Thyroid gland (tissue), 4 donors: ENCODE results near the gene GMEB2.
A peak's percentile ranks its signal among the peaks of the same experiment; 100 is the strongest.

ENCODE experiments used
- CTCF ChIP-seq, 6 experiments: fragments of 200-600 bp in 3 of 6; fragments of 450-650 bp in 3 of 6; sonication (generic) in 3 of 6; IDR thresholded peaks; one replicate each; pipeline ENCODE4 v1.5.1; 2016 to 2019; ENCODE audit warnings: antibody characterized with exemption in 6 of 6, mild to moderate bottlenecking in 2 of 6, inconsistent platforms in 1 of 6, moderate library complexity in 1 of 6
- POLR2A ChIP-seq, 2 donors: fragments of 450-650 bp; IDR thresholded peaks; one replicate each; pipeline ENCODE4 v1.6.1; 2017; ENCODE audit warnings: antibody characterized with exemption in 2 of 2, mild to moderate bottlenecking in 2 of 2, moderate library complexity in 1 of 2

- peak in 1 of 2 donors; percentile 17 for TF ChIP-seq POLR2A (IDR thresholded peaks at IDR 0.05)
- no peak for TF ChIP-seq CTCF (IDR thresholded peaks at IDR 0.05)
These were observed 14.4 kb upstream of the GMEB2 start for GRCh38 chr20:63641146-63641791.
